HepG2 (cell line): ENCODE results near the gene PELO.

Experiments used
- AGO2 ChIP-seq: fragments of 200-400 bp; formaldehyde crosslinking; optimal IDR thresholded peaks from 2 replicates; pipeline ENCODE3; 2017; ENCODE audit warnings: mild to moderate bottlenecking, low read depth, low read length, moderate library complexity
- CTCF ChIP-seq: sonication (generic); formaldehyde crosslinking; IDR thresholded peaks from 2 replicates; pipeline ENCODE4 v1.5.0; 2020; ENCODE audit warnings: mild to moderate bottlenecking, missing genetic modification reagents, moderate library complexity
- HDAC6 ChIP-seq: fragments of 200-600 bp; sonication (generic); IDR thresholded peaks from 2 replicates; pipeline ENCODE4 v1.7.0; 2017; ENCODE audit warnings: mild to moderate bottlenecking, antibody characterized with exemption, low read length, low read depth
- KLF9 ChIP-seq: IDR thresholded peaks from 2 replicates; pipeline ENCODE4 v1.6.1; 2016; ENCODE audit warnings: low read depth
- MTERF4 ChIP-seq: sonication (generic); formaldehyde crosslinking; IDR thresholded peaks from 2 replicates; pipeline ENCODE4 v1.8.0; 2023; ENCODE audit warnings: mild to moderate bottlenecking, missing genetic modification reagents
- PCBP1 ChIP-seq: fragments of 200-400 bp; formaldehyde crosslinking; IDR thresholded peaks from 2 replicates; pipeline ENCODE4 v1.6.1; 2017; ENCODE audit warnings: mild to moderate bottlenecking, low read depth, low read length, borderline replicate concordance
- SOX13 ChIP-seq, 3 experiments: fragments of 450-650 bp in 1 of 3; sonication (generic) in 1 of 3; formaldehyde crosslinking in 1 of 3; IDR thresholded peaks in 2 of 3; conservative IDR thresholded peaks in 1 of 3; 2 replicates each; pipeline versions ENCODE4 v1.5.0 to v1.6.1; 2016 to 2020; ENCODE audit warnings: antibody characterized with exemption in 1 of 3, mild to moderate bottlenecking in 1 of 3, missing compliant biosample characterization in 1 of 3, missing genetic modification reagents in 1 of 3, moderate library complexity in 1 of 3
- TAF1 ChIP-seq: sonication (generic); formaldehyde crosslinking; IDR thresholded peaks from 2 replicates; pipeline ENCODE4 v1.4.0; 2020; ENCODE audit warnings: missing genetic modification reagents
- TCF12 ChIP-seq, 2 experiments: fragments of 450-650 bp in 1 of 2; sonication (generic) in 1 of 2; formaldehyde crosslinking in 1 of 2; IDR thresholded peaks; 2 replicates each; pipeline versions ENCODE4 v1.6.1 to v1.8.0; 2017 to 2022; ENCODE audit warnings: antibody characterized with exemption in 1 of 2, mild to moderate bottlenecking in 1 of 2, missing genetic modification reagents in 1 of 2, moderate library complexity in 1 of 2
- ZBTB20 ChIP-seq: sonication (generic); formaldehyde crosslinking; IDR thresholded peaks from 2 replicates; pipeline ENCODE4 v1.8.1; 2023; ENCODE audit warnings: missing genetic modification reagents, low read depth, mild to moderate bottlenecking, borderline replicate concordance
- ZNF350 ChIP-seq: sonication (generic); formaldehyde crosslinking; IDR thresholded peaks from 2 replicates; pipeline ENCODE4 v1.4.0; 2020; ENCODE audit warnings: mild to moderate bottlenecking, low read depth, missing genetic modification reagents, borderline replicate concordance

GRCh38 chr5:52783226-52783959 is 4.3 kb upstream of the PELO start:
- no peak for TF ChIP-seq AGO2
- TF ChIP-seq ZBTB20 (CRISPR knock-in tag) = no peak
- no peak for TF ChIP-seq HDAC6
- no peak for TF ChIP-seq ZNF350
- TF ChIP-seq SOX13 (IDR thresholded peaks at IDR 0.05) = no peak
- no peak for TF ChIP-seq SOX13 (CRISPR knock-in tag; conservative IDR thresholded peaks at IDR 0.05 in 1 of 2, IDR thresholded peaks at IDR 0.05 in 1 of 2)
- no peak for TF ChIP-seq KLF9
- TF ChIP-seq TAF1 = no peak
- no peak for TF ChIP-seq CTCF (CRISPR knock-in tag)
- TF ChIP-seq PCBP1 = no peak
- TF ChIP-seq TCF12 (IDR thresholded peaks at IDR 0.05) = no peak
- no peak for TF ChIP-seq TCF12 (CRISPR knock-in tag; IDR thresholded peaks at IDR 0.05)
- TF ChIP-seq MTERF4 (CRISPR knock-in tag) = no peak
